ENCODE results near the gene SARDH. TPM values are rescaled to one million over a fixed set of nuclear protein-coding genes. Genes with fewer than 3 reads are reported as not detected.

SARDH gene
- total and polyA plus RNA-seq, 2 donors from 2014 or later: 4.6 to 12.0 TPM

- H3K4me3 ChIP-seq (ENCODE audit: low read length in 3 of 3): no peak overlapping the region
- no peaks in the 10 kb centered on the region for H3K9me3 ChIP-seq (ENCODE audit: control insufficient read depth in 2 of 3, insufficient read depth in 1 of 3, low read length in 3 of 3)
- H3K36me3 ChIP-seq (ENCODE audit: control insufficient read depth in 2 of 3, insufficient read depth in 3 of 3, low read length in 3 of 3): peaks cover 0 to 13% (median 4%) of the 10 kb centered on the region in 3 donors
- no peak overlapping the region for H3K9ac ChIP-seq (ENCODE audit: low read length in 3 of 3)
- TF ChIP-seq, protein P1, sequence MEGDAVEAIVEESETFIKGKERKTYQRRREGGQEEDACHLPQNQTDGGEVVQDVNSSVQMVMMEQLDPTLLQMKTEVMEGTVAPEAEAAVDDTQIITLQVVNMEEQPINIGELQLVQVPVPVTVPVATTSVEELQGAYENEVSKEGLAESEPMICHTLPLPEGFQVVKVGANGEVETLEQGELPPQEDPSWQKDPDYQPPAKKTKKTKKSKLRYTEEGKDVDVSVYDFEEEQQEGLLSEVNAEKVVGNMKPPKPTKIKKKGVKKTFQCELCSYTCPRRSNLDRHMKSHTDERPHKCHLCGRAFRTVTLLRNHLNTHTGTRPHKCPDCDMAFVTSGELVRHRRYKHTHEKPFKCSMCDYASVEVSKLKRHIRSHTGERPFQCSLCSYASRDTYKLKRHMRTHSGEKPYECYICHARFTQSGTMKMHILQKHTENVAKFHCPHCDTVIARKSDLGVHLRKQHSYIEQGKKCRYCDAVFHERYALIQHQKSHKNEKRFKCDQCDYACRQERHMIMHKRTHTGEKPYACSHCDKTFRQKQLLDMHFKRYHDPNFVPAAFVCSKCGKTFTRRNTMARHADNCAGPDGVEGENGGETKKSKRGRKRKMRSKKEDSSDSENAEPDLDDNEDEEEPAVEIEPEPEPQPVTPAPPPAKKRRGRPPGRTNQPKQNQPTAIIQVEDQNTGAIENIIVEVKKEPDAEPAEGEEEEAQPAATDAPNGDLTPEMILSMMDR (IDR thresholded peaks at IDR 0.05; ENCODE audit: borderline replicate concordance, extremely low read depth, insufficient read depth): no peak
- intact Hi-C loops (cut with DNase I): no loop called here
- no peak for FAIRE-seq
- DNase-seq: peak in 1 of 5 donors; percentile 43
- H3K27me3 ChIP-seq (ENCODE audit: control insufficient read depth, insufficient read depth, low read length): no peaks in the 10 kb centered on the region
- no peak overlapping the region for H3K27ac ChIP-seq (ENCODE audit: low read depth in 2 of 2, low read length in 2 of 2)
- H3K4me1 ChIP-seq (ENCODE audit: control insufficient read depth in 2 of 3, insufficient read depth in 2 of 3, low read depth in 1 of 3, low read length in 3 of 3): peaks cover 0 to 20% (median 0%) of the 10 kb centered on the region in 3 donors
These were observed 46.8 kb upstream of the SARDH start for GRCh38 chr9:133784731-133785561.

- Histone ChIP-seq H3K36me3 (ENCODE audit: control insufficient read depth in 2 of 3, insufficient read depth in 3 of 3, low read length in 3 of 3) (peaks cover 0 to 16% (median 4%) of the 10 kb centered on the region in 3 donors), H3K9me3 (ENCODE audit: control insufficient read depth in 2 of 3, insufficient read depth in 1 of 3, low read length in 3 of 3) (no peaks in the 10 kb centered on the region), H3K4me3 (ENCODE audit: low read length in 3 of 3) (no peak overlapping the region), H3K27ac (ENCODE audit: low read depth in 2 of 2, low read length in 2 of 2) (no peak overlapping the region), H3K27me3 (ENCODE audit: control insufficient read depth, insufficient read depth, low read length) (no peaks in the 10 kb centered on the region), H3K4me1 (ENCODE audit: control insufficient read depth in 2 of 3, insufficient read depth in 2 of 3, low read depth in 1 of 3, low read length in 3 of 3) (peaks cover 0 to 7% (median 0%) of the 10 kb centered on the region in 3 donors), H3K9ac (ENCODE audit: low read length in 3 of 3) (no peak overlapping the region)
- TF ChIP-seq, protein P1 (IDR thresholded peaks at IDR 0.05; ENCODE audit: borderline replicate concordance, extremely low read depth, insufficient read depth): no peak
- FAIRE-seq: no peak
- intact Hi-C loops (cut with DNase I): no loop called here
- DNase-seq: peak in 1 of 5 donors; percentile 71
These were observed 45.2 kb upstream of the SARDH start for GRCh38 chr9:133783331-133783731.

DNA sequence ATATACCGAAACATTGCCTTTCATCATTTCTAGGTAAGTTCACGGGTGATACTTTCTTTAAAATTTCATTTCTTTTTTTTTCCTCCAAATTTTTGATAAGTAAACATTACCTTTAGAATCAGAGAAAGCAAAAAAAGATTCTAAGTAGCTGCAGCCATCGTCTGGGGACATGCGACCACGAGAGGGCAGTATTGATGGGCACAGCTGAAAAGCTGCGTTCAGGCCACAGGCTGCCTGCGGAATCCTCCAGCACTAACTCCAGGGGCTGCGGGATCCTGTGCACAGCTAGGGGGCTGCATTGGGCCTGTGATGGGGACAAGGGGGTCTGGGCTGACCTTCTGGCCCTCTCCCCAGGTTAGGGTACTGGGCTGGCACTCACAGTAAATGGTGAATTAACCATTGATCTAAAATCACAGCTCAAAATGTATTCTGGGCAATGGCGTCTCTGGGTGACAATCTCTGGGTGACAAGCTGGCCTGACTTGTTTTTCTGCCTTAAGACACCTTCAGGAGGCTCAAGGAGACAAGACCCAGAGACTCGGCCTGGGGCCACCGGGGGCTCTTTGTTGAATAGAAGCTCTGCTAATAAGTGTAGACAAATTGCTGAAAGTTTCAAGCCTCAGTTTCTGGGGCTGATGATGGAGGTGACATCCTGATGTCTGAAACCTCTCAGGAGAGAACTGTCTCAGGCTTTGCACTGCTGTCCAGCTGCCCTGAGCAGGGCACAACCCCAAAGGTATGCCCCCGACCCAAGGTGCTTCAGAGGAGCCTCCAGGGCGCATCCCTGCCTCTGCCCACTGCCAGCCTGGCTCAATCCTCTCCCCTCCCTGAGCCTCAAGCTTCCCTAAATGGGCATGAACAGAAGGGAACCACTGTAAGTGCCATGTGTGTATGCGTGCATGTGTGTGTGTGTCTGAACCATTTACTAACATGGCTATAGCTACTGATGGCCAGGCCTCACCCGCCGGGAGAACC lies 44.3 kb upstream of the SARDH start:
- TF ChIP-seq, protein P1 (IDR thresholded peaks at IDR 0.05; ENCODE audit: borderline replicate concordance, extremely low read depth, insufficient read depth): peak; percentile 83
- intact Hi-C loops (cut with DNase I): no loop called here
- Histone ChIP-seq H3K9me3 (ENCODE audit: control insufficient read depth in 2 of 3, insufficient read depth in 1 of 3, low read length in 3 of 3) (no peaks in the 10 kb centered on the region), H3K27me3 (ENCODE audit: control insufficient read depth, insufficient read depth, low read length) (no peaks in the 10 kb centered on the region), H3K4me1 (ENCODE audit: control insufficient read depth in 2 of 3, insufficient read depth in 2 of 3, low read depth in 1 of 3, low read length in 3 of 3) (no peaks in the 10 kb centered on the region), H3K27ac (ENCODE audit: low read depth in 2 of 2, low read length in 2 of 2) (no peak overlapping the region), H3K9ac (ENCODE audit: low read length in 3 of 3) (no peak overlapping the region), H3K36me3 (ENCODE audit: control insufficient read depth in 2 of 3, insufficient read depth in 3 of 3, low read length in 3 of 3) (peaks cover 0 to 16% (median 7%) of the 10 kb centered on the region in 3 donors), H3K4me3 (ENCODE audit: low read length in 3 of 3) (no peak overlapping the region)
- DNase-seq: peak; percentile 76 to 87 (median 80)
- FAIRE-seq: no peak

All from kidney (tissue), 14 donors.